HCT116 (cell line): Measurements from ENCODE around the gene FAM9A. TPM values are rescaled to one million over a fixed set of nuclear protein-coding genes. Genes with fewer than 3 reads are reported as not detected.

Experiments
- ATAC-seq: fragments of 200-7000 bp; cut with Tn5 transposase; 2 replicates; pipeline ENCODE4 v1.9.1; 2020; ENCODE audit warnings: mild to moderate bottlenecking, moderate library complexity
- BruUV-seq: library from RNA; stranded (reverse); fragments of 400-500 nt; replicated peaks from 2 replicates; lab custom pipeline; 2021; lab: Mats Ljungman, UMichigan
- CTCF ChIA-PET: fragments of 300-600 bp; sonication (Branson Sonifier 250); formaldehyde crosslinking; loops from one replicate; lab custom pipeline; 2021; ENCODE audit warnings: antibody characterized with exemption; lab: Charles Lee
- POLR2A ChIA-PET: fragments of 300-600, 350-600 bp; sonication (Branson Sonifier 250); formaldehyde crosslinking; loops from one replicate; lab custom pipeline; 2021; ENCODE audit warnings: antibody characterized with exemption; lab: Charles Lee
- RAD21 ChIA-PET, 2 experiments: fragments of 300-600 bp; sonication (Branson Sonifier 250); formaldehyde crosslinking; loops; one replicate each; lab custom pipeline; 2023; ENCODE audit warnings: low total read pairs in 2 of 2; ENCODE audit not compliant: uncharacterized antibody in 2 of 2, unreplicated experiment in 2 of 2, low non-redundant PET in 1 of 2; lab: Charles Lee
- DNase-seq: peaks from one replicate; pipeline ENCODE4 v3.0.0-alpha.2; 2010; ENCODE audit warnings: low read depth, low spot score
- H2AFZ ChIP-seq: fragments of 200-600 bp; shearing (Covaris generic), sonication (generic); 2 replicates; pipeline ENCODE4 v1.6.1; 2017; ENCODE audit warnings: low read depth, mixed run types, mixed read lengths, antibody characterized with exemption, low read length; ENCODE audit not compliant: poor library complexity, severe bottlenecking
- H3K27ac ChIP-seq: 2 replicates; pipeline ENCODE4 v1.5.1; 2012; ENCODE audit warnings: low read depth, low read length
- H3K27me3 ChIP-seq: fragments of 200-600 bp; sonication (generic); 2 replicates; pipeline ENCODE4 v1.6.1; 2016; ENCODE audit warnings: mixed run types, low read length, mixed read lengths; ENCODE audit not compliant: insufficient read depth
- H3K36me3 ChIP-seq, 2 experiments: fragments of 200-500 bp in 1 of 2; fragments of 200-600 bp in 1 of 2; sonication (Bioruptor generic) in 1 of 2; sonication (generic) in 1 of 2; 2 replicates each; pipeline versions ENCODE4 v1.5.1 to v1.6.1; 2014 to 2016; ENCODE audit warnings: low read length in 2 of 2, inconsistent platforms in 1 of 2, mixed read lengths in 1 of 2, mixed run types in 1 of 2; ENCODE audit not compliant: insufficient read depth in 2 of 2, control insufficient read depth in 1 of 2
- H3K4me1 ChIP-seq, 2 experiments: fragments of 200-600 bp in 1 of 2; sonication (generic) in 1 of 2; 2 replicates each; pipeline versions ENCODE4 v1.5.1 to v1.6.1; 2012 to 2017; ENCODE audit warnings: low read length in 2 of 2, inconsistent platforms in 1 of 2, mild to moderate bottlenecking in 1 of 2, mixed read lengths in 1 of 2, mixed run types in 1 of 2, moderate library complexity in 1 of 2; ENCODE audit not compliant: insufficient read depth in 2 of 2, control insufficient read depth in 1 of 2
- H3K4me2 ChIP-seq: fragments of 200-600 bp; sonication (generic); 2 replicates; pipeline ENCODE4 v1.6.1; 2017; ENCODE audit warnings: mixed run types, low read length, mixed read lengths
- H3K4me3 ChIP-seq, 2 experiments: fragments of 200-600 bp in 1 of 2; sonication (generic) in 1 of 2; replicated peaks in 1 of 2; 2 replicates each; pipeline ENCODE4 v1.5.1; 2011 to 2016; ENCODE audit warnings: low read length in 2 of 2, control low read depth in 1 of 2, low read depth in 1 of 2, mild to moderate bottlenecking in 1 of 2, mixed read lengths in 1 of 2, mixed run types in 1 of 2
- H3K79me2 ChIP-seq: fragments of 200-600 bp; sonication (generic); 2 replicates; pipeline ENCODE4 v1.6.1; 2017; ENCODE audit warnings: mild to moderate bottlenecking, mixed run types, low read length, moderate library complexity, mixed read lengths; ENCODE audit not compliant: insufficient read depth
- H3K9ac ChIP-seq: fragments of 200-600 bp; sonication (generic); 2 replicates; pipeline ENCODE4 v1.6.1; 2016; ENCODE audit warnings: low read length, mixed read lengths
- H3K9me2 ChIP-seq: fragments of 200-600 bp; sonication (generic), shearing (Covaris generic); 2 replicates; pipeline ENCODE4 v1.6.1; 2017; ENCODE audit warnings: mixed run types, mild to moderate bottlenecking, moderate library complexity; ENCODE audit not compliant: insufficient read depth
- H3K9me3 ChIP-seq, 2 experiments: fragments of 200-500 bp in 1 of 2; fragments of 200-600 bp in 1 of 2; sonication (Bioruptor generic) in 1 of 2; sonication (generic) in 1 of 2; 2 replicates each; pipeline ENCODE4 v1.6.1; 2014 to 2017; ENCODE audit warnings: low read length in 2 of 2, mixed read lengths in 2 of 2, inconsistent platforms in 1 of 2, low read depth in 1 of 2, mild to moderate bottlenecking in 1 of 2, mixed run types in 1 of 2, moderate library complexity in 1 of 2; ENCODE audit not compliant: control insufficient read depth in 1 of 2, insufficient read depth in 1 of 2
- H4K20me1 ChIP-seq: fragments of 200-600 bp; sonication (generic), shearing (Covaris generic); 2 replicates; pipeline ENCODE4 v1.6.1; 2017; ENCODE audit warnings: mixed run types, mild to moderate bottlenecking, moderate library complexity; ENCODE audit not compliant: insufficient read depth
- CTCF ChIP-seq, 3 experiments: fragments of 200-600 bp in 1 of 3; sonication (generic) in 1 of 3; IDR thresholded peaks in 2 of 3; conservative IDR thresholded peaks in 1 of 3; 2 replicates each; pipeline ENCODE4 v1.5.1; 2012 to 2017; ENCODE audit warnings: low read depth in 2 of 3, low read length in 2 of 3, antibody characterized with exemption in 1 of 3, borderline replicate concordance in 1 of 3, control low read depth in 1 of 3, mild to moderate bottlenecking in 1 of 3, mixed read lengths in 1 of 3, mixed run types in 1 of 3, moderate library complexity in 1 of 3; ENCODE audit not compliant: insufficient read depth in 1 of 3
- EGR1 ChIP-seq: IDR thresholded peaks from 2 replicates; pipeline ENCODE4 v1.6.1; 2012; ENCODE audit warnings: low read depth
- EZH2 ChIP-seq: fragments of 200-600 bp; sonication (generic); IDR thresholded peaks from 2 replicates; pipeline ENCODE4 v1.6.1; 2017; ENCODE audit warnings: antibody characterized with exemption, mixed run types
- EZH2phosphoT487 ChIP-seq: fragments of 200-600 bp; IDR thresholded peaks from 2 replicates; pipeline ENCODE4 v1.6.1; 2018; ENCODE audit warnings: antibody characterized with exemption, borderline replicate concordance
- FOSL1 ChIP-seq: IDR thresholded peaks from 2 replicates; pipeline ENCODE4 v1.6.1; 2012; ENCODE audit warnings: low read depth
- RAD21 ChIP-seq: IDR thresholded peaks from 2 replicates; pipeline ENCODE4 v1.6.1; 2012; ENCODE audit warnings: low read depth, mild to moderate bottlenecking
- SIN3A ChIP-seq: IDR thresholded peaks from 2 replicates; pipeline ENCODE4 v1.6.1; 2012; ENCODE audit warnings: low read depth
- ZFX ChIP-seq: fragments of 450-650 bp; IDR thresholded peaks from 2 replicates; pipeline ENCODE4 v1.6.1; 2017
- ZNF274 ChIP-seq: fragments of 200-500 bp; sonication (Bioruptor generic); IDR thresholded peaks from 2 replicates; pipeline ENCODE4 v1.6.1; 2014; ENCODE audit warnings: mild to moderate bottlenecking, low read depth, low read length, inconsistent platforms
- intact Hi-C: fragments of 100-400 bp; cut with micrococcal nuclease; formaldehyde crosslinking; loops from 2 replicates; pipeline ENCODE4 v1.10.0; 2022
- total RNA-seq: library from RNA; stranded (reverse); gene quantifications from one replicate; pipeline ENCODE4 v1.2.1, GENCODE V29; 2021; ENCODE audit not compliant: unreplicated experiment
- TF ChIP-seq, protein P1 (sequence below): IDR thresholded peaks from 2 replicates; pipeline ENCODE4 v1.6.1; 2011; ENCODE audit warnings: mild to moderate bottlenecking, low read length, moderate library complexity; ENCODE audit not compliant: insufficient replicate concordance; ENCODE audit errors: extremely low read depth

FAM9A gene
- total RNA-seq, 1 experiment from 2014 or later: not detected

- ATAC-seq: no peak
- POLR2A ChIA-PET: no interaction called here
- BruUV-seq: no TSS peak
These were observed 18.0 kb downstream of the FAM9A start for GRCh38 chrX:8783097-8783713.

GRCh38 chrX:8782595-8782994 lies 18.6 kb downstream of the FAM9A start:
- H3K4me2 ChIP-seq: no peak overlapping the region
- H3K9me2 ChIP-seq: no peaks in the 10 kb centered on the region
- BruUV-seq: no TSS peak
- ChIA-PET CTCF (no interaction called here), POLR2A (no interaction called here), RAD21 (no interaction called here)
- DNase-seq (no peak), ATAC-seq (no peak)
- no peaks in the 10 kb centered on the region for H3K9me3 ChIP-seq
- H3K4me1 ChIP-seq: no peaks in the 10 kb centered on the region
- no peak overlapping the region for H3K9ac ChIP-seq
- no peaks in the 10 kb centered on the region for H3K27me3 ChIP-seq
- no peaks in the 10 kb centered on the region for H3K36me3 ChIP-seq
- no peaks in the 10 kb centered on the region for H4K20me1 ChIP-seq
- intact Hi-C loops: no loop called here
- H3K27ac ChIP-seq: no peak overlapping the region
- H2AFZ ChIP-seq: no peak overlapping the region
- no peak overlapping the region for H3K4me3 ChIP-seq
- H3K79me2 ChIP-seq: no peaks in the 10 kb centered on the region
- no peak for TF ChIP-seq SIN3A
- no peak for TF ChIP-seq EZH2
- TF ChIP-seq RAD21: no peak
- TF ChIP-seq CTCF (IDR thresholded peaks at IDR 0.05 in 2 of 3, conservative IDR thresholded peaks at IDR 0.05 in 1 of 3; ENCODE audit: borderline replicate concordance in 1 of 3, insufficient read depth in 1 of 3, low read depth in 2 of 3, low read length in 2 of 3): no peak
- no peak for TF ChIP-seq ZFX
- TF ChIP-seq EGR1: no peak
- TF ChIP-seq, protein P1, sequence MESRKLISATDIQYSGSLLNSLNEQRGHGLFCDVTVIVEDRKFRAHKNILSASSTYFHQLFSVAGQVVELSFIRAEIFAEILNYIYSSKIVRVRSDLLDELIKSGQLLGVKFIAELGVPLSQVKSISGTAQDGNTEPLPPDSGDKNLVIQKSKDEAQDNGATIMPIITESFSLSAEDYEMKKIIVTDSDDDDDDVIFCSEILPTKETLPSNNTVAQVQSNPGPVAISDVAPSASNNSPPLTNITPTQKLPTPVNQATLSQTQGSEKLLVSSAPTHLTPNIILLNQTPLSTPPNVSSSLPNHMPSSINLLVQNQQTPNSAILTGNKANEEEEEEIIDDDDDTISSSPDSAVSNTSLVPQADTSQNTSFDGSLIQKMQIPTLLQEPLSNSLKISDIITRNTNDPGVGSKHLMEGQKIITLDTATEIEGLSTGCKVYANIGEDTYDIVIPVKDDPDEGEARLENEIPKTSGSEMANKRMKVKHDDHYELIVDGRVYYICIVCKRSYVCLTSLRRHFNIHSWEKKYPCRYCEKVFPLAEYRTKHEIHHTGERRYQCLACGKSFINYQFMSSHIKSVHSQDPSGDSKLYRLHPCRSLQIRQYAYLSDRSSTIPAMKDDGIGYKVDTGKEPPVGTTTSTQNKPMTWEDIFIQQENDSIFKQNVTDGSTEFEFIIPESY: no peak
- TF ChIP-seq EZH2phosphoT487: no peak
- TF ChIP-seq FOSL1: no peak

More at GRCh38 chrX:8783097-8783713, 18.0 kb downstream of the FAM9A start:
- no peaks in the 10 kb centered on the region for H3K36me3 ChIP-seq
- H2AFZ ChIP-seq: no peak overlapping the region
- ChIA-PET RAD21 (no interaction called here), CTCF (no interaction called here)
- H4K20me1 ChIP-seq: no peaks in the 10 kb centered on the region
- H3K4me1 ChIP-seq: no peaks in the 10 kb centered on the region
- H3K9ac ChIP-seq: no peak overlapping the region
- H3K27me3 ChIP-seq: no peaks in the 10 kb centered on the region
- H3K27ac ChIP-seq: no peak overlapping the region
- H3K9me2 ChIP-seq: no peaks in the 10 kb centered on the region
- DNase-seq: no peak
- TF ChIP-seq ZNF274: no peak
- TF ChIP-seq CTCF (IDR thresholded peaks at IDR 0.05 in 2 of 3, conservative IDR thresholded peaks at IDR 0.05 in 1 of 3; ENCODE audit: borderline replicate concordance in 1 of 3, insufficient read depth in 1 of 3, low read depth in 2 of 3, low read length in 2 of 3): peak in 1 of 3 experiments; percentile 24; a peak in 1 of 6 replicates
- H3K4me2 ChIP-seq: no peak overlapping the region
- intact Hi-C loops: no loop called here
- H3K79me2 ChIP-seq: no peaks in the 10 kb centered on the region
- H3K4me3 ChIP-seq: no peak overlapping the region
- no peaks in the 10 kb centered on the region for H3K9me3 ChIP-seq
